Measurements from ENCODE around the gene GRB7. TPM values are rescaled to one million over a fixed set of nuclear protein-coding genes. Genes with fewer than 3 reads are reported as not detected.

Gene GRB7
- total and polyA plus RNA-seq, 2 of the 4 experiments (the other 2 are of a cell fraction) = 0.18 to 0.36 TPM

DNA sequence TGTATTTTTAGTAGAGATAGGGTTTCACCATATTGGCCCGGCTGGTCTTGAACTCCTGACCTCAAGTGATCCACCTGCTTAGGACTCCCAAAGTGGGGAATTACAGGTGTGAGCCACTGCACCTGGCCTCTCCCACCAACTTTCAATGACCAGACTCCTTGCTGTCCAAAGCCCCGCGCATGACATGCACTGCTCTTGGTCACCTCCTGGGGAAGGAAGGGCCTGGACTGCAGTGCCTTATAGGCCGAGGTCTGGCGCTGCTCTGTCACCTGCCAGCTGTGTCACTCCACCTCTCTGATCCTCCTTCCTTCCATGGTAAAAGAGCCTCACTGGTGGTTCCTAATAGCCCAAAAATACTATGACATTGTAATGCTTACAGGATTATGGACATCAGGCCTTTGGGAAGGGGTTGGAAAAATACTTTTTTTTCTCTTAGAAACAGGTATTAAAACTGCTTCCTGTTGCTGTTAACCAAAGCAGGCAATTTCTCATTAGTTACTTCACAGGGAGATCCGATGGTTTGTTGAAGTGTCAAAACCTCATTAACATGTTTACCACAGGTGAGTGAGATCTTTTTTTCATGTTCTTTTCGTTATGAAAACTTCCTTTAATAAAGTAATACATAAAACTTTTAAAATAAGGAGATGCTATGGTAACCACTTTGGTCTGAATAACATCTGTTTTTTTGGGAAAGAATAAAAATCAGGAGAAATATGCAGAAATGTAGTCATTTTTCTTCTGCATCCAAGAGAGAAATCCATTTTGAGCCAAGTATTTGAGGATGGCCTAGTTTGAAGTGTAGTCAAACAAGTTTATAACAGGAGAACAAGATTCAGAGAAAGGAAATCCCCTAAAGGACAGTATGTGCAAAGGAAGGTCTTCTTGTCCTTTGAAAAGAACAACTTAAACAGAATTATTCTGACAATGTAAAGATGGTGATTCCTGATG lies 35.5 kb downstream of the GRB7 start:
- no peak overlapping the region for H2AFZ ChIP-seq (replicated peaks; ENCODE audit: low read length, poor library complexity)
- dilution Hi-C loops (cut with HindIII; ENCODE audit: low sequenced_read_pairs, unreplicated experiment) = no loop called here
- no peak overlapping the region for H3K23ac ChIP-seq (ENCODE audit: low read depth, low read length)
- H2BK120ac ChIP-seq (ENCODE audit: low read depth, low read length) = no peak overlapping the region
- H3K4ac ChIP-seq (ENCODE audit: low read depth, low read length) = no peak overlapping the region
- no peak overlapping the region for H2BK5ac ChIP-seq (ENCODE audit: low read depth, low read length, poor library complexity, severe bottlenecking)
- in situ Hi-C loops (cut with MboI; ENCODE audit: low sequenced_read_pairs) = loop anchor here (10.0 kb wide), 1 partner anchor 202 kb away; no protein-coding TSS in a partner anchor
- no peak overlapping the region for H3K18ac ChIP-seq (ENCODE audit: low read depth, low read length)
- H3K9me1 ChIP-seq (ENCODE audit: insufficient read depth, low read length) = no peaks in the 10 kb centered on the region
- no peak overlapping the region for H3K27ac ChIP-seq (ENCODE audit: insufficient read depth, low read length)
- H2BK20ac ChIP-seq (ENCODE audit: low read depth, low read length) = no peak overlapping the region
- TF ChIP-seq MAFK (IDR thresholded peaks at IDR 0.05; ENCODE audit: low read depth, low read length) (no peak), POLR2A (IDR thresholded peaks at IDR 0.05; ENCODE audit: low read depth, low read length) (no peak), MXI1 (IDR thresholded peaks at IDR 0.05; ENCODE audit: borderline replicate concordance, low read depth, low read length) (no peak), RFX5 (IDR thresholded peaks at IDR 0.05; ENCODE audit: low read depth, low read length) (no peak), BHLHE40 (IDR thresholded peaks at IDR 0.05; ENCODE audit: low read depth, low read length) (no peak), ELK1 (IDR thresholded peaks at IDR 0.05; ENCODE audit: borderline replicate concordance, low read depth, low read length) (no peak)
- H3K9me3 ChIP-seq (ENCODE audit: control insufficient read depth, insufficient read depth, low read length) = no peaks in the 10 kb centered on the region
- no peak overlapping the region for H3K56ac ChIP-seq (ENCODE audit: extremely low read depth, insufficient read depth, low read length)
- H4K20me1 ChIP-seq (ENCODE audit: insufficient read depth, low read length) = no peaks in the 10 kb centered on the region
- ChIA-PET CTCF (no interaction called here), POLR2A (ENCODE audit: unreplicated experiment) (no interaction called here)
- no peak overlapping the region for H2BK15ac ChIP-seq (ENCODE audit: low read depth, low read length)
- no peak overlapping the region for H3K14ac ChIP-seq (replicated peaks; ENCODE audit: low read depth, low read length)
- no peak for ATAC-seq (ENCODE audit: low read depth)
- no peak overlapping the region for H3K4me2 ChIP-seq (ENCODE audit: low read depth, low read length)
- no peak overlapping the region for H4K5ac ChIP-seq (ENCODE audit: low read depth, low read length)
- H3K27me3 ChIP-seq (ENCODE audit: control insufficient read depth, insufficient read depth, low read length) = peaks cover 59% of the 10 kb centered on the region
- H4K8ac ChIP-seq (ENCODE audit: low read depth in 2 of 2, low read length in 2 of 2) = no peak overlapping the region
- H3K79me1 ChIP-seq (ENCODE audit: low read depth in 1 of 2, low read length in 2 of 2) = no peaks in the 10 kb centered on the region
- no peaks in the 10 kb centered on the region for H3K36me3 ChIP-seq (ENCODE audit: control insufficient read depth, insufficient read depth, low read length)
- no CpG with 5 or more reads among the region's 7 CpGs for WGBS, 2 experiments (ENCODE audit: extremely low coverage in 2 of 2, insufficient read length in 1 of 2)
- H2AK9ac ChIP-seq (replicated peaks; ENCODE audit: low read depth, low read length, poor library complexity) = no peak overlapping the region
- H4K91ac ChIP-seq (ENCODE audit: insufficient read depth, low read depth, low read length) = no peak overlapping the region
- H3K9ac ChIP-seq (ENCODE audit: low read depth, low read length) = no peak overlapping the region
- H3K4me3 ChIP-seq (ENCODE audit: insufficient read depth, low read depth, low read length) = no peak overlapping the region
- DNase-seq = no peak
- no peak overlapping the region for H2AK5ac ChIP-seq (ENCODE audit: low read depth, low read length)
- intact Hi-C loops (cut with micrococcal nuclease) = no loop called here
- BruUV-seq (replicated peaks) = no TSS peak
- no peaks in the 10 kb centered on the region for H3K4me1 ChIP-seq (ENCODE audit: control insufficient read depth, insufficient read depth, low read length)

Measured in IMR-90 (cell line).